MM.1S (cell line): Measurements from ENCODE around the gene CYP4F12.

Source experiments
- CTCF ChIP-seq: fragments of 300-600 bp; sonication (generic); IDR thresholded peaks from 2 replicates; pipeline ENCODE4 v1.5.1; 2016; ENCODE audit warnings: antibody characterized with exemption, low read length, mixed read lengths
- EZH2 ChIP-seq: fragments of 300-600 bp; sonication (generic); optimal IDR thresholded peaks from 2 replicates; pipeline ENCODE3; 2017; ENCODE audit warnings: low read depth, mild to moderate bottlenecking, antibody characterized with exemption, low read length, mixed read lengths
- EZH2phosphoT487 ChIP-seq: fragments of 300-600 bp; sonication (generic); IDR thresholded peaks from 2 replicates; pipeline ENCODE4 v1.6.1; 2018; ENCODE audit warnings: antibody characterized with exemption, low read length

GRCh38 chr19:15702534-15702930, 29.6 kb downstream of the CYP4F12 start:
- TF ChIP-seq CTCF, result peak; percentile 20
- no peak for TF ChIP-seq EZH2
- no peak for TF ChIP-seq EZH2phosphoT487
